GM19193 (cell line): ENCODE results near the gene VPS35.

Source experiments
- POLR2A ChIP-seq: IDR thresholded peaks from 4 replicates; pipeline ENCODE4 v1.6.1; 2011; ENCODE audit not compliant: insufficient read depth, insufficient read length; ENCODE audit errors: extremely low read depth

Gene VPS35

DNA sequence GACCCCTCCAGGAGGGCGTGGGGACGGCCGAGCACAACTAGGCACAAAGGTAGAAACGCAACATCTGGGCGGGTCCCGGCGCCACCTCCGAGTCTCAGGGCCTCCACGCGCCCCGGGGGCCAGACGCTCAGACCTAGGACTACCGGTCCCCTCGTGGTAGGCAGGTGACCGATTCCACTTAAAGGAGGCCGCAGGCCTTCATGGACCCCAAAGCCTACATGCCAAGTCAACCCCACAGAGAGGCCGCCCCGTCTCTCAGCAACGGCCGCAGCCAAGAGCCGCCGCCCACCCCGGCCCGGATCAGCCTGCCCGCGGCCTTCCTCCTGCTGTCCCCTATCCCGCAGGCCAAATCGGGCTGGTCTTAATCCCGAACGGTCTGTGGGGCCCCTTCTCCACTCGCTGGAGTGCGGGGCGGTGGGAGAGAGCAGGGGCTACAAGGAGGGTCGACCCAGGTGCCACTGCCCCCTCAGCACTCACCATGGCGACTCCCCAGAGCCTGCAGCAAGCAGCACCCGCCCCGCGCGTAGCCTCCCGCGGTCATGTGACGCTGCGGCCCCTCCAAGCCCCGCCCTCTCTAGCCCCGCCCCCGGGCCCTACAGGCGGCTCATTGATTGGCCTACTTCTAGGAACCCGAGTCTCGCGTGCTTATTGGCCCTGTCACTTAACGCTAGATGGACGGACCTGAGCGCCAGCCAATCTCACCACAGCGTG is at the start of gene VPS35:
Gene VPS35, minus strand, starts transcription at position 525 of the 711 bp plus-strand sequence. Its CDS starts 45 bp downstream, at position 480.
- peak; percentile 43 for TF ChIP-seq POLR2A

DNA sequence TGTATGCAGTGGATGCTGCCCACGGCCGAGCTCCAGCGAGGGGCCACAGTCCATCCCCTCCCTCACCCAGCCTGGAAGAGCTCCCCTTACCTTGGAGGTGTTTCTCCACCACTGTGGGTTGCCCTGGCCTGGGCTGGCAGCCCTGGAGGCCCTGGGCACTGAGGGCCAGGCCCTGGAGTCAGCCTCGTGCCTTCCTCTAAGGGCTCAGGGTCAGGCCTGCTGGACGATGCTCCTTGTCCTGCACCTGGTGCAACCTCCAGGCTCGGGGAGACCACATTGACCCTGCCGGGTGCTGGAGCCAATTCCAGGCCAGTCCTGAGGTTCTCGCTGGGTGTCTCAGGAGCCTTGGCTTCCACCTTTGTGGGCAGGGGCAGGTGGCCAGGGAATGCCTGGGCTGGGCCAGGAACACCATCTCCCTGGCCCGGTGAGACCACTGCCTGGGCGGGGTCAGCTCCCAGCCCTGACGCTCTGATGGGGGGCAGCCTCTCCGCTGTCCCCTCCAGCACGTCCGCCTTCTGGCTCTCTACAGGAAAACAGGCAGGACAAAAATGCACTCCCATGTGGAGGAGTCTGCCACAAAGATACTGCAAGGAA is 48.7 kb upstream of the VPS35 start:
- TF ChIP-seq POLR2A = no peak

DNA sequence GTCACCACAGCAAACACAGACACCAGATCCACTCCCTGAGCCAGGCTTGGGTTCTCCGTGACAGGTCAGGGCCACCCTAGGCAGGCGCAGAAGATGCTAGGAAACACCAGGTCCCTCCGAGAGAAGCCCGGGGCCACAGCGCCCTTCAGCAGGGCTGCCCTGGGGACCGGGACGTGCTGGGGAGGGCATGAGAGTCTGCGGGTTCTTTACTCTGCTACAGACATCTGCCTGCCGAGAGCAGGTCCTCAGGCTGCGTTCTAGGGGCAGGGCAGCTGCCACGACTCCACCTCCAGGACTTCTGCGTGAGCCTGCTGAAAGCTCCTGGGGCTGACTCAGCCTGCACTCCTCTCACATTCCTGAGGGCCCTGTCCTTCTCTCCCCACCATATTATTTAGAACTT is 47.7 kb upstream of the VPS35 start:
- no peak for TF ChIP-seq POLR2A

DNA sequence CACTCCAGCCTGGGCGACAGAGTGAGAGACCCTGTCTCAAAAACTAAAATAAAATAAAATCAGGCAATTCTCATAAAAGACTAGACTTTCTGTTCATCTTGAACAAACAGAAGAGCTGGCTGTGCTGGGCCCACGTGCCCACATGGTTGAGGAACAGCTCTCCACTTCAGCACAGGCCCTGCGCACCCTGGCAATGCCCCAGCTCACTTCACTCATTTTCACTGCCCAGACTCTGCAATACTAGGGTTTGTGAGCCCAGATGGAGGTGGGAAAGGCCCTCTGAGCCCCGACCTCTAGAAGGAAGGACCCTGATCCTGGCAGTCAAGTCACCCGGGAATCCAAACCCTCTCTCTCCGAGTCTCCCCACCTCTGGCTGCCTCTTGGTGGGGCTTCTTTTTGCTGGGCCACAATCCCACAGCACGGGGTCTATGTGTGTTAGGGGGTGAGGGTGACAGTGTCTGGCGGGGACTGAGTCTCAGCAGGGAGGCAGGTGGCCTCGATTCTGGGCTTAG is 44.4 kb upstream of the VPS35 start:
- no peak for TF ChIP-seq POLR2A

DNA sequence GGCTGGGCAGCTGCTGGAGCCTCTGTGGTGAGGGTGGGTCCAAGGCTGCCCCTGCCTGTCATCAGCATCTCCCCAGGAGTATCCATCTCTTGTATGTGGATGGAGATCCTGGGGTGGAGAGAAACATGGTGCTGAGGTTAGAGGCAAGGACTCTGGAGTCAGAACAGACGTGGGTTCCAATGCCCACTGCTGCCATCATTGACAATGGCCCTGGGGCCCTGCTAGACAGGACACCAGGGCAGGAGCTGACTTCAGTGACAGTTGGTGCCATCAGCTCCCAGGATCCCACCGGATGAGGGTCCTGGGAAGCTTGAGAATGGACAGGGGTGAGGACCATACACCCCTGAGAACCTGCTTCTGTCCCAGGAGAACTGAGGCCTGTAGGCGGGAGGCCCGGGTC is 43.6 kb upstream of the VPS35 start:
- no peak for TF ChIP-seq POLR2A

DNA sequence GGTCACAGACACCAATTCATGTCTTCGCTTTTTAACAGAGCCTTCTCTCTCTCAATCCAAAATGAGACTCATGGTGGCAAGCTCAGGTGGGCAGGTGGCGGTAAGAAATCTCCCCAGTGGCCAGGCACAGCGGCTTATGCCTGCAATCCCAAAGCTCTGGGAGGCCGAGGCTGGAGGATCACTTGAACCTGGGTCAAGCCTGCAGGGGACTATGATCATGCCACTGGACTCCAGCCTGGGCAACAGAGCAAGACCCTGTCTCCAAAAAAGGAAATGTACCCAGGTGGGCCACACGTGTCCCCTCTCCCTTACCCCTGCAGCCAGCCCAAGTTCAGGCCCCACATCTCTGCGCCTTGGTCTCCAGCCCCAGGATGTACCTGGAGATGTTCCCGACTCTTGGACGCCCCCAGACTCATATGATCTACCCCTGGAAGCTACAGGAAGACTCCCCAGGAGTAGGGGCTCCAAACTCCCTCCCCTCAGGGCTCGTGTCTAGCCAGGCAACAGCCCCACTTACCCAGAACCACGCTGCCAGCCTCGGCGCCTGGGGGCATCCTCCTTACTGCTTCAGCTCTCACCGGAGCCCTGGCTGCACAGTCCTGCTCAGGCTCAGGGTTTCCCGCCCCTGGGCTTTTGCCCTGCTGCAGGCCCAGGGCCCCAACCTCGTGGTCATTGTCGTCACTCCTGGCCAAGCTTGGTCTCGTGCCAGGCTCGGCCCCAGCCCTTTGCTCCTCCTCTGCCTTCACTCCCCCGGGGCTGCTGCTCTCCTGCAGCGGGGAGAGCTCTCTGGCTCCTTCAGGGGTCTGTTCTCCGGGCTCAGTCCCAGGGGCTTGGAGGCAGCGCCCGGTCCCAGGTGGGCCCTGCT is 42.9 kb upstream of the VPS35 start:
- TF ChIP-seq POLR2A = no peak

DNA sequence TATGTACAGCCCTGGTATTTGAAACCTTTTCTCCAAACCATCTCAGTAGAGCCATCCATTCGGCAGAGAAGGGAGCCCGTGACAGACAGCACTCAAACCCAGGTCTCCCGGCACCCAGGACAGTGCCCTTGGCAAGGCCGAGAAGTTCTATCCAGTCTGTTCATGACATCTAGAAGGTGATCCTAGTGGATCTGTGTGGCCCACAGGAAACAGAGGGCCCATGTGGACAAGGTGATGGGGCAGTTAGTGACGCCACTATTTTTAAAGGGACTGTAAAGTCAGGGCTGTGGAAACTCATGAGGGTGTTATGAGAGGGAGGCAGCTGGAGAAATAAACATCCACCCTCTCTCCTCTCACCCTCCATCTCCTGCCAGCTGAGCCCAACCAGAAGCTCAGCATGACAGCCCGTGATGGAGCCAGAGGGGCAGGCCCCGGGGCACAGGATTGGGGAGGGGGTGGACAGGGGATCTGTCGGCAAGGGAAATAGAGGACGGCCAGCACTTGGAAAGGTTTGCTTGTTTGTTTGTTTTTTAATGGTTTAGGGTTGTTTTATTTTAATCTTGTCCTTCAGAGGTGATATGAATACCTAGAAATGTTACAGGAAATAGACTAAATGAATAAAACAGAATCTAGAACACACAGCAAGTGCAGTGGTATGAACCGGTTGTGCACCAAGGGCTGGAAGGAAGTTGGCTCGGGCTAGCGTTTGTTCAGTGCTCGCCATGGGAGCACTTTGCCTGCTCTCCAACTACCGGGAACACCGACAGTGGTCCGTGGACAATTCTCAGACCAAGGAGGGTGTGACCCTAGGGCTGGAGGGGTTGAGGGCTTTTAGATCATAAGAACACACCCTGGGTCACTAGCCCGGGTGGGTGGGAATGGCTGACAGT is 42.1 kb upstream of the VPS35 start:
- TF ChIP-seq POLR2A = no peak

DNA sequence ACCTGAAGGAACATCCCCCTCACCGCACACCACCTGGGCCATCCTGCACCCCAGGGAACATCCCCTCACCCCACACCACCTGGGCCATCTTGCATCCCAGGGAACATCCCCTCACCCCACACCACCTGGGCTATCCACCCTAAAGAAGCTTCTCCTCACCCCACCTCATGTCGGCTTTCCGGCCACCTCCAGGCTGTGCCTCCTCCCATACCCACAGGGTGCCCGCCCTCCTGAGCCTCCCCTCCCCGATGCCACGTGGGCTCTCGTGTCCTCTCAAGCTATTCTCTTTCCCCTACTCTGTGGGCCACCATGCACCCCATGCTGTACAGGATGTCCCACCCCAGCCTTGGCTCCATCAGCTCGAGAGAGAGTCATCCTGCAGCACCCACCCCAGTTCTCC is 41.1 kb upstream of the VPS35 start:
- no peak for TF ChIP-seq POLR2A

DNA sequence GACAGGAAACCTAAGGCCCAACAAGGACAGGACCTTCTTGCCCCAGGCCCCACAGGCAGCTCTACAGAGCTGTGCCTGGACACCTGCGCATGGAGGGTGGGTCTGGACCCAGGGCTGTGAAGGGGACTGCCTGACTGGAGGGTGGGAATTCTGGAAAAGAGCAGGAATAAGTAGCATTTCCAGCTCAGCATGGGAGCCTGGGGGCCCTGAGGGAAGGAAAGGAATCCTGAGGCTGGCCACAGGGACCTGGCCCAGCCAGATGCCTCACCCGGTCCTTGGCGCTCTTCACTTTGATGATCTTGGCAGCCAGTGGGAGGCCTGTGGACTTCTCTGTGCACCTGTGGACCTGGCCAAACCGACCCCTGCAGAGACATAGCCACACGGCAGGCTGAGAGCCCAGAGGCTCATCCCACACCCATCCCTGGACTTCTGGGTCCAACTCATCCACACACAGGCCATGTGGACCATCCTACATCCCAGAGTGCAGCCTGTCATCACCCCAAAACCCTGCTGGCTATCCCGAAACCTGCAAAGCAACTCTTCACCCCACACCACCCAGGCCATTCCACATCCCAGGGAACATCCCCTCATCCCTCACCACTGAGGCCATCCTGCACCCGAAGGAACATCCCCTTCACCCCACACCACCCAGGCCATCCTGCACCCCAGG is 40.5 kb upstream of the VPS35 start:
- TF ChIP-seq POLR2A = no peak

DNA sequence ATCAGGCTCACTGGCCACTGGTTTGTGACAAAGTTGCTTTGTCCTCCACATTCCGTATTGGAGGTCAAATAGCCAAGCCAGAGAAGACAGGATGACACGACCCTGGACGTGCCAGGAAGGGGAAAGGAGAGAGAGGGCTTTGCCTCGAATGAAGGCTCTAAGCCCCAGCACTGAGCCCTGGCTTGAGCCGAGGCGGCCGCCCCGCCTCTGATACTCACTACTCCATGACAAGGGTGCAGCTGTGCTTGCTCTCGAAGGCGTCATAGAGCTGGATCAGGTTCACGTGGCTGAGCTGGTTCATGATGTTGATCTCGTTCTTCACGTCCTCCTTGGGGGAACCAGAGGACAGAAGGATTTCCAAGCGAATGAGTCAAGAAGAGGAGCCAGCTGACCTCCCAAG is 39.8 kb upstream of the VPS35 start:
- TF ChIP-seq POLR2A = no peak

DNA sequence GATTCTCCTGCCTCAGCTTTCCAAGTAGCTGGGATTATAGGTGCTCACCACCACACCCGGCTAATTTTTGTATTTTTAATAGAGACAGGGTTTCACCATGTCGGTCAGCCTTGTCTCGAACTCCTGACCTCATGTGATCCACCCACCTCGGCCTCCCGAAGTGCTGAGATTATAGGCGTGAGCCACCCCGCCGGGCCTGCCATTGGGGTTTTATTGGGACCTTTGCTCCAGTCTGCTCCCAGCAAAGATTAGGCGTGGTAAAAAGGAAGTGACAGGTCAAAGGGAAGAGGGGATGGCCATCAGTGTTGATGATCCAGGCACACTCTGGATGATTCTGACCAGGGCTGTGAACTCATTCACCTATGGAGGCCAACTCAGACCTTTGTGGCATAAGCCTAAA is 38.7 kb upstream of the VPS35 start:
- TF ChIP-seq POLR2A = no peak

DNA sequence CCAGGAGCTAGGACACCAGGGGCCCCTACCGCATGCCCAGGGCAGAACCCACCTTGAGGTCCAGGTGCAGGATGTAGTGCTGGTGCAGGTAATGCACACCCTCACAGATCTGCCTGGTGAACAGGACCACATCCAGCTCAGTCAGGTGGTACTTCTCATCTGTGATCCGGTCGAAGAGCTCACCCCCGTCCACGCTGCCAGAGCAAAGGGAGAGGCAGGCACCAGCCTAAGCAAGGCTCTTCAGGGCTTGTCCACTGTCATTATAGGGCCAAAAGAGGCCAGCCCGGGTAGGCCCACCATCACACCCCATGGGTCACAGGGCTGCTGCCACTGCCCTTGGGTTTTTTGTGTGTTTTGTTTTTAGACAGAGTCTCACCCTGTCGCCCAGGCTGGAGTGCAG is 38.2 kb upstream of the VPS35 start:
- no peak for TF ChIP-seq POLR2A

DNA sequence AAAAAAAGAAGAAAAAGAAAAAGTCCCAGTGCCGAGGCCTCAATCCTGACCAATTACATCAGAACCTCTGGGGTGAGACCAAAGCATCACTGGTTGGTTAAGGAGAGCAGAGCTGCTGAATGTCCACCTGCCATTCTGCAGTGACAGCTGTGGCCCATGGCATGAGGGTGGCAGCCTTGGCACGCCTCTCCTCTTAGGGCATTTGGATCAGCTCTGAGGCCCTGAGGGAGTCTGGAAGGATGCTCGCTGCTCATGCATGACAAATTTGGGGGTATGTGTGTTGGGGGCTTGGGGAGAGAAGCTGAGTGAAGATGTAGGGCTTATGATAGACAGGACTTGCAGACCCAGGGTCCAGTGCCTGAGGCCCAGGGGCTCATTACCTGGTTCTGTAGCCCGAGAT is 32.9 kb upstream of the VPS35 start:
- no peak for TF ChIP-seq POLR2A

DNA sequence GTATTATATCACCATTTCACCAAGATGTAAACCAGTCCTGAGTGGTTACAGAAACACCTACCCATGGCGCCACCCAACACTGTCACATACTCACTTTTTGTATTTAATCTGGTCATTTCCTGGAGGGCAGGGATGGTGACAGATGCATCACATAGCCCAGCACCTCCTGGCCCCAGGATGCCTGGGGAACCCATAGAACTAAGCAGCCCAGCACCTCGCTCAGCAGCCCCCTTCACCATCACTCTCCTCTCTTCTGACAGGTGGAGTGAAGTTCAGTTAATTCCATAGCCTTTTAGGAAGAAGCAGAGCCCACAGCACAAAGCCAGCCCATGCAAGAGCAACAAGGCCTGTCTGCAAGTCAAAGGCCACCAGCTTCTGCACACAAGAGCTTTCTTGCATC is 31.6 kb upstream of the VPS35 start:
- TF ChIP-seq POLR2A = no peak

DNA sequence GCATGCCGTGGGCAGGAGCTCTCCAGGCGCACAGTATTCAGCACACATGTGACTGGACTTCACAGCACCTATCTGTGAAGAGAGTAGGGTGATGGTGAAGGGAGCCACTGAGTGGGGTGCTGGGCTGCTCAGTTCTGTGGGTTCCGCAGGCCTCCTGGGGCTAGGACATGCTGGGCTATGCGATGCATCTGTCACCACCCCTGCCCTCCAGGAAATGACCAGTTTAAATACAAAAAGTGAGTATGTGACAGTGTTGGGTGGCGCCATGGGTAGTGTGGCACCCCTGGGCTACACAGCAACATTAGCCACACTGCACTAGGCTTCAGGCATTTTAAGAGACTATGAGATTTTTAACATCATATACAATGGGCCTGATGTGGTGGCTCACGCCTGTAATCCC is 30.6 kb upstream of the VPS35 start:
- TF ChIP-seq POLR2A = no peak

DNA sequence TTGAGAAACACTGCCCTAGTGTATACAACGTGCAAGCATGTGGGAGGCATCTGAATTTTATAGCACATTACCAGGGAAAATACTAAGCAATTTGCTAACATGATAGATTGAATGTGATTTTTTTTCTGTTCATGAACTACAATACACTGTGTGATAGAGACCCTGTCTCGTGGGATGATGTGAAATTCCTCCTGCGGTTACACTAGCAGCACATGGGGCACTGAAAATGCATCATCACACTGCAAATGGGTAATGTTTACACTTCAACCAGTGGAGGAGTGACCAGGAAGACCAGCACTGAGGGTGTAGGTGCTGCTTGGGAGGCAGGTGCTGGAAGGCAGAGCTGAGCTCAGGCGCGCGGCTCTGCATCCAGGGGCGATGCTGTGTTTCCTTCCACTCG is 29.2 kb upstream of the VPS35 start:
- TF ChIP-seq POLR2A = no peak
